ENCODE data around the gene IP6K1. TPM values are rescaled to one million over a fixed set of nuclear protein-coding genes. Genes with fewer than 3 reads are reported as not detected.
A peak's percentile ranks its signal among the peaks of the same experiment; 100 is the strongest.

The IP6K1 gene
- total RNA-seq, 4 donors from 2014 or later, result 30.5 to 41.3 (median 35.8) TPM

DNA sequence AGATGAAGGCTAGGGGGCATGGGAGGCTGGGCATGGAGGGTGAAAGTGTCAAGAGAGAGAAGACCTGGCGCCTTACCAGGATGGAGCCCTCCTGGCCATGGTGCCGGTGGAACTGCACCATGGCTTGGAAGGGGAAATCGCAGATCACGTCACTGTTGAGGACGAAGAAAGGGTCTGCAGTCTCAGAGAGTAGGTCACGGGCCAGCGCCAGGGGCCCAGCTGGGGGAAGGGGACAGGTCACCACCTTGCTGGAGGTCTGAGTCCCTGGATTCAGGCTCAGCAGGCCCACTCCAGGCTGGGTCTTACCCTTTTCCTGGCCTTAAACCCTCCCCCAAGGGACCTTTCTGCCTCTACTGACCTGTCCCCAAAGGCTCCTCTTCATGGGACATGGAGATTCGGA is 63.4 kb downstream of the IP6K1 start:
- TF ChIP-seq, protein P1, sequence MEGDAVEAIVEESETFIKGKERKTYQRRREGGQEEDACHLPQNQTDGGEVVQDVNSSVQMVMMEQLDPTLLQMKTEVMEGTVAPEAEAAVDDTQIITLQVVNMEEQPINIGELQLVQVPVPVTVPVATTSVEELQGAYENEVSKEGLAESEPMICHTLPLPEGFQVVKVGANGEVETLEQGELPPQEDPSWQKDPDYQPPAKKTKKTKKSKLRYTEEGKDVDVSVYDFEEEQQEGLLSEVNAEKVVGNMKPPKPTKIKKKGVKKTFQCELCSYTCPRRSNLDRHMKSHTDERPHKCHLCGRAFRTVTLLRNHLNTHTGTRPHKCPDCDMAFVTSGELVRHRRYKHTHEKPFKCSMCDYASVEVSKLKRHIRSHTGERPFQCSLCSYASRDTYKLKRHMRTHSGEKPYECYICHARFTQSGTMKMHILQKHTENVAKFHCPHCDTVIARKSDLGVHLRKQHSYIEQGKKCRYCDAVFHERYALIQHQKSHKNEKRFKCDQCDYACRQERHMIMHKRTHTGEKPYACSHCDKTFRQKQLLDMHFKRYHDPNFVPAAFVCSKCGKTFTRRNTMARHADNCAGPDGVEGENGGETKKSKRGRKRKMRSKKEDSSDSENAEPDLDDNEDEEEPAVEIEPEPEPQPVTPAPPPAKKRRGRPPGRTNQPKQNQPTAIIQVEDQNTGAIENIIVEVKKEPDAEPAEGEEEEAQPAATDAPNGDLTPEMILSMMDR (IDR thresholded peaks at IDR 0.05), result no peak
- ATAC-seq (ENCODE audit: low FRiP score) (no peak), DNase-seq (ENCODE audit: low spot score) (no peak)

- no peak for ATAC-seq (ENCODE audit: low FRiP score)
- TF ChIP-seq, protein P1 (IDR thresholded peaks at IDR 0.05), result no peak
- no peak for DNase-seq (ENCODE audit: low spot score)
These were observed 64.2 kb downstream of the IP6K1 start for GRCh38 chr3:49721896-49722781.

- ATAC-seq (ENCODE audit: low FRiP score) (no peak), DNase-seq (ENCODE audit: low spot score) (no peak)
- TF ChIP-seq, protein P1 (IDR thresholded peaks at IDR 0.05), result no peak
These were observed 64.8 kb downstream of the IP6K1 start for GRCh38 chr3:49721596-49721895.

DNA sequence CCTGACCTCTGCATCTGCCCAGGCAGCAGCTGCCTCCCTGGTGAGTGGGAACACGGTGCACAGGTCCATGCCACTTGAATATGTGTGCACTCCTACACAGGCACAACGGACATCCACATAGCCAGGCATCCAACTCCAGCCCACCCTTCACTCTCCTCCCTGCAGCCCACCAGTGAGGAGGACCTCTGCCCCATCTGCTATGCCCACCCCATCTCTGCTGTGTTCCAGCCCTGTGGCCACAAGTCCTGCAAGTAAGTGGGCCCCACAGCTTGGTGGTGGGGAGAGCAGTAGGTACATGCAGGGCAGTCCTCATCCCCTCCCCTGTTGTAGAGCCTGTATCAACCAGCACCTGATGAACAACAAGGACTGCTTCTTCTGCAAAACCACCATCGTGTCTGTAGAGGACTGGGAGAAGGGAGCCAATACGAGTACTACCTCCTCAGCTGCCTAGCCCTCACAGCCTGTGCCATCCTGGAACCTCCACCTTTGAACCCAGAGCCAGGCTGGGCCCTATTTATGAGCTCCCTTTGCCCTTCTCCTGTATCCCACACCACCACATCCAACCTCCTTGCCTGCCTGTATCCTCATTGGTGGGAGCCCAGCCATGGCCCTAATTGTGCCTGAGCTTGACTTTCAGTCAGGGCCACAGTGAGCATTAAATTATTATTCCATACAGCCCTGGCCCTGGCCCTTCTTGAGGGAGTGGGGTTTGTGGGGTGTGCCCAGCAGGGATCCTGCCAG is 65.3 kb downstream of the IP6K1 start:
- TF ChIP-seq, protein P1 (IDR thresholded peaks at IDR 0.05), result no peak
- DNase-seq (ENCODE audit: low spot score), result no peak
- no peak for ATAC-seq (ENCODE audit: low FRiP score)

GRCh38 chr3:49719214-49719884 is 67.0 kb downstream of the IP6K1 start, which contains the start of gene AMIGO3:
AMIGO3 (minus strand) TSS chr3:49719684; CDS start chr3:49719465, 219 bp downstream.
- peak; percentile 95 for DNase-seq (ENCODE audit: low spot score)
- TF ChIP-seq, protein P1 (IDR thresholded peaks at IDR 0.05), result peak in 1 of 3 donors; percentile 22
- peak; percentile 83 for ATAC-seq (ENCODE audit: low FRiP score)

DNA sequence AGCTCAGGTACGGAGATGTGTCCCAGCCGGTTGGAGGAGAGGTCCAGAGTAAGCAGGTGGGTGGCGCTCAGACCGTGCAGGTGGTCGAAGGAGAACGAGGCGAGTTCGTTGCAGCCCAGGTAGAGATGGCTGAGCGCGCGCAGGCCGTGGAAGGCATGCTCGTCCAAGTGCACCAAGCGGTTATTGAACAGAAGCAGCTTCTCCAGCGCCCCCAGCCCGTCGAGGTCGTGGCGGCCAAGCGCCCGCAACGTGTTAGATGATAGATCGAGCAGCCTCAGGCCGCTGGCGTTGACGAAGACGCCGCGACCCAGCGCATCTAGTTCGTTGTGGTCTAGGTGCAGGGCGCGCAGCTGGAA is 67.5 kb downstream of the IP6K1 start:
- DNase-seq (ENCODE audit: low spot score), result no peak
- ATAC-seq (ENCODE audit: low FRiP score), result no peak
- TF ChIP-seq, protein P1 (IDR thresholded peaks at IDR 0.05), result no peak

All from omental fat pad (tissue), 4 donors.